Stimulated activated naive CD4-positive, alpha-beta T cell (primary cell): ENCODE measurements around the gene SEPSECS.

ENCODE experiments used
- DNase-seq, 6 experiments: peaks; one replicate each; lab custom pipeline; 2025; lab: John Stamatoyannopoulos, UW

The SEPSECS gene

GRCh38 chr4:25081866-25082471 lies 78.3 kb downstream of the SEPSECS start:
- no peak for DNase-seq

- DNase-seq = no peak
These were observed 79.7 kb downstream of the SEPSECS start for GRCh38 chr4:25080571-25080970.

- DNase-seq = no peak
These were observed 81.7 kb downstream of the SEPSECS start for GRCh38 chr4:25078523-25078922.

- DNase-seq = no peak
These were observed 83.4 kb downstream of the SEPSECS start for GRCh38 chr4:25076625-25077398.

- DNase-seq = no peak
These were observed 84.4 kb downstream of the SEPSECS start for GRCh38 chr4:25075851-25076250.

GRCh38 chr4:25075129-25075528 lies 85.1 kb downstream of the SEPSECS start:
- DNase-seq = no peak

- no peak for DNase-seq
These were observed 89.7 kb downstream of the SEPSECS start for GRCh38 chr4:25070545-25070944.
